GM10248 (cell line): Measurements from ENCODE around the gene RAD51B.
"Not testable (repeated sequence)": the region's sequence is repeated elsewhere in the genome, so short reads cannot be mapped to it uniquely, and the experiment has no call there.

Source experiments
- CTCF ChIA-PET: fragments of 300-600 bp; sonication (Branson Sonifier 250); formaldehyde crosslinking; extraction: SDS; loops from one replicate; lab custom pipeline; 2021; ENCODE audit warnings: antibody characterized with exemption; lab: Yijun Ruan, JAX
- POLR2A ChIA-PET: fragments of 350-650 bp; sonication (Branson Sonifier 250); formaldehyde crosslinking; extraction: SDS; loops from one replicate; lab custom pipeline; 2020; ENCODE audit warnings: antibody characterized with exemption; lab: Yijun Ruan, JAX
- DNase-seq: peaks from one replicate; pipeline ENCODE4 v3.0.0; 2012; ENCODE audit errors: extremely low spot score
- TF ChIP-seq, protein P1 (sequence below): IDR thresholded peaks from 2 replicates; pipeline ENCODE4 v1.5.1; 2012; ENCODE audit warnings: mild to moderate bottlenecking, low read depth; ENCODE audit errors: extremely low read depth, missing control alignments, control extremely low read depth

Gene RAD51B

DNA sequence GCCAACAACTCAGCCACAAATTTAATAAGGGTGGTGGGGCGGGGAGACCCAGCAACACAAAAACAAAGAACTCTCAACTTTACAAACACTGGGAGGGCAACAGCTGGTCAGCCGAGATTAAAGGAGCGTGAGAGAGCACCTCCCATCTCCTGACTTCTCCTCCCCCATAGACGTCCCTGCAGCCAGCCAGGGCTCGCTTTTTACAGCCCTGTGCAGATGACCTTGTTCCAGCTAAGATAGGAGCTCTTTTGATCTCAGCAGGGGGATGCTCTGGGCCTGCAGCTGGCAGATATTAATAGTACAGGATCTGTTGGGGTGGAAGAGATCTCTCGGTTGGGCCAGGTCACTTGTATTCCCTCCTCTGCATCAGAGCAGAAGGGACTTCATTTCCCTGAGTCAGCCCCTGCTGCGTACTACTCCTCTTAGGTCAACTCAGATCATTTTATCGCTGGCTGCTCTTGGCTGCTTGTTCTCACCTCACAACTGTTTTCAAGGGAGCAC is 475.8 kb downstream of the RAD51B start:
- CTCF ChIA-PET: interaction anchor here (1.0 to 1.9 kb wide), 5 partner anchors 8 to 48 kb away, joined by 3 to 5 read pairs (median 4); no protein-coding TSS in a partner anchor
- no peak for DNase-seq
- TF ChIP-seq, protein P1, sequence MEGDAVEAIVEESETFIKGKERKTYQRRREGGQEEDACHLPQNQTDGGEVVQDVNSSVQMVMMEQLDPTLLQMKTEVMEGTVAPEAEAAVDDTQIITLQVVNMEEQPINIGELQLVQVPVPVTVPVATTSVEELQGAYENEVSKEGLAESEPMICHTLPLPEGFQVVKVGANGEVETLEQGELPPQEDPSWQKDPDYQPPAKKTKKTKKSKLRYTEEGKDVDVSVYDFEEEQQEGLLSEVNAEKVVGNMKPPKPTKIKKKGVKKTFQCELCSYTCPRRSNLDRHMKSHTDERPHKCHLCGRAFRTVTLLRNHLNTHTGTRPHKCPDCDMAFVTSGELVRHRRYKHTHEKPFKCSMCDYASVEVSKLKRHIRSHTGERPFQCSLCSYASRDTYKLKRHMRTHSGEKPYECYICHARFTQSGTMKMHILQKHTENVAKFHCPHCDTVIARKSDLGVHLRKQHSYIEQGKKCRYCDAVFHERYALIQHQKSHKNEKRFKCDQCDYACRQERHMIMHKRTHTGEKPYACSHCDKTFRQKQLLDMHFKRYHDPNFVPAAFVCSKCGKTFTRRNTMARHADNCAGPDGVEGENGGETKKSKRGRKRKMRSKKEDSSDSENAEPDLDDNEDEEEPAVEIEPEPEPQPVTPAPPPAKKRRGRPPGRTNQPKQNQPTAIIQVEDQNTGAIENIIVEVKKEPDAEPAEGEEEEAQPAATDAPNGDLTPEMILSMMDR: no peak
- POLR2A ChIA-PET: no interaction called here

DNA sequence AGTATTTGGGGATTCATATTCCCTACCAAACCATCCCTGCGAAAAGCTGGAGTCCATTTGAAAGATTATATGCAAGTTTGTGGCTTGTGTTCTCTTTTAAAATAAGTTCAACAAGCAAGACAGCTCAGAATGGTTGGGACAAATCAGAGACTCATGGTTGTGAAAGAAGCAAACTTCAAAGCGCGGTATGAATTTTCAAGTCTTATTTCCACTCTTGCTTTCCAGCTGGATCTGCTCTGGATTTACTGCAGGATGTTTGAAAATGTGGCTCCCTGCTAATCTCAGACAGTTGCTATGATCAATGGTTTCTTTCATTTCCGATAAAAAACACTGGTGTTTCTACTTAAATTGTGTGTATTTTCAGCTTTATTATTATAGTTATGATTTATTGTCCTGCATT is 477.5 kb downstream of the RAD51B start:
- no peak for DNase-seq
- ChIA-PET POLR2A (no interaction called here), CTCF (interaction anchor here (1.0 to 1.9 kb wide), 11 partner anchors 9 to 519 kb away, joined by 3 to 9 read pairs (median 5); no protein-coding TSS in a partner anchor)
- TF ChIP-seq, protein P1: no peak

DNA sequence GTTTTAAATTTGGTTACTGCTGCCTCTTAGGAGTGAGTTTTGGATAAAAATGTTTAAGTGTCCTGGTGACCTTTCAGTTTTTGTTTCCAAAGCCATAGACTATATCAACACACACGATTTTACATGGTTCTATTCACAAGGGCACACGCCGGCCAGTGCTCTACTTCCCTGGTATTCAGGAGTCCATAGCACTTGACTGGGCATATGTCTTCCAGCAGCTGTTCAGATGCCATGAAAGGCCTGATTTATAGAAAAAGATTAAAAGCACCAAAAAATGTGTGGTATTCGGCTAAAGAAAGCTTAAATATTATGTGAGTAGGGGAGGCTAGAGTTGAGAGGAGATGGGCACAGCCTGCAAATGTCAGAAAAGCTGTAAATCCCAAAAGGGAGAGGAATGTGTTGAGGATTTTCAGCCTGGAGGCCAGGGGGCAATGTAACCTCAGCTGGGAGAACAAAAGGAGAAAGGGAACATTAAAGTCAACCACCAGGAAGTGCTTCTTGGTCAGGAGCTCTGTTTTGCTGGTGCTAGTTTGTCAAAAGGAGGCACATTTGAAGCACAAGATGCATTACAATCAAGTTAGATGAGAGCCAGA is 478.4 kb downstream of the RAD51B start:
- POLR2A ChIA-PET: no interaction called here
- TF ChIP-seq, protein P1: no peak
- no peak for DNase-seq

DNA sequence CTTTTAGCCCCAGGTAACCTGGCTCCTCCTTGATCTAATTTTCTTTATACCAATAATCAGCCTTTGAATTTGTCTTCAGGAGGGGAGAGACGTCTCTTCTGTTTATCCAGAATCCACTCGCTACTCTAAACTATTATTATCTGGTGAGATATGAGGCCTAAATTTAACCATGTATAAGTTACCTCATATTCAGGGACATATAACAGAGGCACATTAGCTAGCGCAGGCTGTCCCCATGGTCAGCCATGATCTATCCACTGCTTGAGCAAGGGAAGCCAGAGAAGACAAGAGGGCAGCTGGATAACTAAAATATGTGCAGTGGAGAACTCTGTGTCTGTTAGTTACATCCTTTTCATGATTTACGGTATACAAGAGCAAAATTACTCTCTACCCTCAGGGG is 481.0 kb downstream of the RAD51B start:
- no peak for DNase-seq
- CTCF ChIA-PET: interaction anchor here (1.0 to 1.7 kb wide), 5 partner anchors 9 to 108 kb away, joined by 3 to 6 read pairs (median 4); no protein-coding TSS in a partner anchor
- TF ChIP-seq, protein P1: no peak
- POLR2A ChIA-PET: no interaction called here

More for the DNA sequence above, 478.4 kb downstream of the RAD51B start:
- CTCF ChIA-PET: interaction anchor here (0.8 to 1.9 kb wide), 15 partner anchors 8 to 518 kb away, joined by 3 to 9 read pairs (median 3); no protein-coding TSS in a partner anchor

DNA sequence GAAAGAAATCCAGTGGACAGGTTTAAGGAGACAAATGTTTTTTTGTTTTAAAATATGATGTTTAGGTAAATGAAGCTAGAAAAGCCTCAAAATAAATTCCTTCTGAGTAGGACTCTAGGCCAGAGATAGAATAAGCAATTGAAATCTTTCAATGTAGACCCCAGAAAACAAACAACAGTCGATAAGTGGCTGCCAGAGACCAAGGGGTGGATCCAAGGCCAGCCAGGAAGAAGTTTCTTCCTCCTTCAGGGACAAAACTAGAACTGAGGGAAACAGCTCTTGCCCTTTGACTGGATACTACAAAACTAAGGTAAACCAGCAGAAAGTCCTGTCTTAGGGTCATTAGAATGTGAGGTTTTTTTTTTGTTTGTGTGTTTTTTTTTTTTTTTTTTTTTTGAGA is 481.6 kb downstream of the RAD51B start:
- DNase-seq: no peak
- CTCF ChIA-PET: interaction anchor here (1.0 to 1.7 kb wide), 5 partner anchors 10 to 108 kb away, joined by 3 to 6 read pairs (median 4); no protein-coding TSS in a partner anchor
- POLR2A ChIA-PET: no interaction called here
- TF ChIP-seq, protein P1: no peak

DNA sequence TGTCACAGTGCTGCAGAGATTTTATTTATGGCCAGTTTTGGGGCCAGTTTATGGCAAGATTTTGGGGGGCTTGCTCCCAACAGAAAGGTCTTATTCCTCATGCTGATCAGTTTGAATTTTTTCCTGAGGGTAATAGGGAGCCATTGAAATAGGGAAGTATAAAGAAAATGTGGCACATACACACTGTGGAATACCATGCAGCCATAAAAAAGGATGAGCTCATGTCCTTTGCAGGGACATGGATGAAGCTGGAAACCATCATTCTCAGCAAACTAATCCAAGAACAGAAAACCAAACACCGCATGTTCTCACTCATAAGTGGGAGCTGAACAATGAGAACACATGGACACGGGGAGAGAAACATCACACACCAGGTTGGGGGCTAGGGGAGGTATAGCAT is 483.4 kb downstream of the RAD51B start:
- DNase-seq, POLR2A ChIA-PET: not testable (repeated sequence)
- CTCF ChIA-PET: interaction anchor here (1.2 to 2.0 kb wide), 4 partner anchors 10 to 51 kb away, joined by 3 to 5 read pairs (median 4); no protein-coding TSS in a partner anchor

DNA sequence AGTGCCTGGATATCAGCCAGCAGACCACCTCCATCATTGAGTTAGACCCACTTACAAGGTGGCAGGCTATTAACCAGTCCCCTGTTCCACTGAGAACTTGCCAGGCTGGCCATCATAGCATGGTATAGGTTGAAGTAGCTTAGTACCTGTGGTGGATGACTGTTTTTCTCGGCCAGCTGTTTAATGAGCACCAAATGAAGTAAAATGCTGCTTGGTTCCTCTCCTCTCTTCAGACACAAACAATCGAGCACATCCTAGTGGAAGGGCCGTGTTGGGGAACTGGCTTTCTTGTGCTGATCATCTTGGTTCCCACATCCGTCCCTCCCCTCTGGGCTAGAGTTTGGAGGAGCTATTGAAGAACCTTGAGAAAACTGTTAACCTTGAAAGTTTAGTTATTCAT is 486.2 kb downstream of the RAD51B start:
- CTCF ChIA-PET: interaction anchor here (0.6 to 1.7 kb wide), 9 partner anchors 9 to 95 kb away, joined by 3 to 8 read pairs (median 3); no protein-coding TSS in a partner anchor
- no peak for DNase-seq
- POLR2A ChIA-PET: interaction anchor here (0.6 to 0.7 kb wide), 2 partner anchors 23 to 30 kb away, joined by 3 to 4 read pairs; no protein-coding TSS in a partner anchor
- TF ChIP-seq, protein P1: no peak
